IMR-90 (cell line): ENCODE measurements around the gene SRSF2. TPM values are rescaled to one million over a fixed set of nuclear protein-coding genes. Genes with fewer than 3 reads are reported as not detected.

Experiments
- ATAC-seq: fragments of 200-7000 bp; cut with Tn5 transposase; 2 replicates; pipeline ENCODE4 v1.9.1; 2020; ENCODE audit warnings: low read depth, mild to moderate bottlenecking, moderate library complexity
- BruUV-seq: library from RNA; stranded (reverse); fragments of 400-500 nt; replicated peaks from 2 replicates; lab custom pipeline; 2021; lab: Mats Ljungman, UMichigan
- CTCF ChIA-PET: fragments of 300-600 bp; formaldehyde crosslinking; extraction: SDS; loops from one replicate; lab custom pipeline; 2021; ENCODE audit warnings: antibody characterized with exemption; lab: Yijun Ruan, JAX
- POLR2A ChIA-PET: fragments of 300-600 bp; sonication (Branson Sonifier 250); formaldehyde crosslinking; loops from one replicate; lab custom pipeline; 2022; ENCODE audit warnings: antibody characterized with exemption; ENCODE audit not compliant: unreplicated experiment; lab: Charles Lee
- DNase-seq: peaks from one replicate; pipeline ENCODE4 v3.0.0; 2013
- H2AFZ ChIP-seq: replicated peaks from 2 replicates; pipeline ENCODE3; 2013; ENCODE audit warnings: low read length, mild to moderate bottlenecking; ENCODE audit not compliant: poor library complexity
- H2AK5ac ChIP-seq: 2 replicates; pipeline ENCODE4 v1.6.1; 2013; ENCODE audit warnings: low read depth, low read length, inconsistent platforms
- H2AK9ac ChIP-seq: replicated peaks from 2 replicates; pipeline ENCODE3; 2013; ENCODE audit warnings: mild to moderate bottlenecking, low read depth, low read length, moderate library complexity; ENCODE audit not compliant: poor library complexity
- H2BK120ac ChIP-seq: 2 replicates; pipeline ENCODE4 v1.6.1; 2013; ENCODE audit warnings: low read depth, low read length, inconsistent platforms
- H2BK15ac ChIP-seq: 3 replicates; pipeline ENCODE4 v1.6.1; 2013; ENCODE audit warnings: low read depth, low read length, inconsistent platforms
- H2BK20ac ChIP-seq: 2 replicates; pipeline ENCODE4 v1.6.1; 2013; ENCODE audit warnings: low read depth, mild to moderate bottlenecking, inconsistent platforms, low read length, moderate library complexity
- H2BK5ac ChIP-seq: 2 replicates; pipeline ENCODE4 v1.6.1; 2013; ENCODE audit warnings: mild to moderate bottlenecking, low read depth, low read length, inconsistent platforms; ENCODE audit not compliant: poor library complexity, severe bottlenecking
- H3K14ac ChIP-seq: replicated peaks from 2 replicates; pipeline ENCODE4 v1.6.1; 2013; ENCODE audit warnings: low read depth, low read length, inconsistent platforms
- H3K18ac ChIP-seq: 2 replicates; pipeline ENCODE4 v1.6.1; 2013; ENCODE audit warnings: low read depth, low read length, control low read depth
- H3K23ac ChIP-seq: 2 replicates; pipeline ENCODE4 v1.6.1; 2013; ENCODE audit warnings: low read depth, low read length, inconsistent platforms
- H3K27ac ChIP-seq: 2 replicates; pipeline ENCODE4 v1.5.1; 2013; ENCODE audit warnings: mild to moderate bottlenecking, control low read depth, low read length; ENCODE audit not compliant: insufficient read depth
- H3K27me3 ChIP-seq: 2 replicates; pipeline ENCODE4 v1.6.1; 2013; ENCODE audit warnings: low read length; ENCODE audit not compliant: control insufficient read depth, insufficient read depth
- H3K36me3 ChIP-seq: 2 replicates; pipeline ENCODE4 v1.6.1; 2013; ENCODE audit warnings: low read length, mixed read lengths; ENCODE audit not compliant: control insufficient read depth, insufficient read depth
- H3K4ac ChIP-seq: 2 replicates; pipeline ENCODE4 v1.6.1; 2013; ENCODE audit warnings: low read depth, low read length, inconsistent platforms
- H3K4me1 ChIP-seq: 2 replicates; pipeline ENCODE4 v1.6.1; 2013; ENCODE audit warnings: low read length, mixed read lengths; ENCODE audit not compliant: control insufficient read depth, insufficient read depth
- H3K4me2 ChIP-seq: 2 replicates; pipeline ENCODE4 v1.6.1; 2013; ENCODE audit warnings: low read depth, mild to moderate bottlenecking, control low read depth, low read length, moderate library complexity
- H3K4me3 ChIP-seq: 2 replicates; pipeline ENCODE4 v1.5.1; 2013; ENCODE audit warnings: low read depth, mild to moderate bottlenecking, control low read depth, low read length, moderate library complexity; ENCODE audit not compliant: insufficient read depth
- H3K56ac ChIP-seq: 2 replicates; pipeline ENCODE4 v1.6.1; 2013; ENCODE audit warnings: low read length, inconsistent platforms; ENCODE audit not compliant: insufficient read depth; ENCODE audit errors: extremely low read depth
- H3K79me1 ChIP-seq, 2 experiments: 2 replicates each; pipeline ENCODE4 v1.6.1; 2013; ENCODE audit warnings: low read length in 2 of 2, inconsistent platforms in 1 of 2, low read depth in 1 of 2
- H3K9ac ChIP-seq: 2 replicates; pipeline ENCODE4 v1.6.1; 2013; ENCODE audit warnings: low read depth, low read length, control low read depth
- H3K9me1 ChIP-seq: 2 replicates; pipeline ENCODE4 v1.6.1; 2013; ENCODE audit warnings: low read length, inconsistent platforms; ENCODE audit not compliant: insufficient read depth
- H3K9me3 ChIP-seq: 2 replicates; pipeline ENCODE4 v1.6.1; 2013; ENCODE audit warnings: low read length; ENCODE audit not compliant: control insufficient read depth, insufficient read depth
- H4K20me1 ChIP-seq: 2 replicates; pipeline ENCODE4 v1.6.1; 2013; ENCODE audit warnings: low read length, inconsistent platforms; ENCODE audit not compliant: insufficient read depth
- H4K5ac ChIP-seq: 2 replicates; pipeline ENCODE4 v1.6.1; 2013; ENCODE audit warnings: mild to moderate bottlenecking, low read depth, low read length, control low read depth
- H4K8ac ChIP-seq, 2 experiments: 2 replicates each; pipeline ENCODE4 v1.6.1; 2013; ENCODE audit warnings: low read depth in 2 of 2, low read length in 2 of 2, control low read depth in 1 of 2, inconsistent platforms in 1 of 2
- H4K91ac ChIP-seq: 2 replicates; pipeline ENCODE4 v1.6.1; 2013; ENCODE audit warnings: low read depth, low read length, inconsistent platforms; ENCODE audit not compliant: insufficient read depth
- BHLHE40 ChIP-seq: fragments of 150-350 bp; IDR thresholded peaks from 2 replicates; pipeline ENCODE4 v1.6.1; 2016; ENCODE audit warnings: mild to moderate bottlenecking, low read depth, low read length
- CEBPB ChIP-seq: IDR thresholded peaks from 2 replicates; pipeline ENCODE4 v1.6.1; 2012; ENCODE audit warnings: low read depth, low read length, improper control_type of control experiment
- CHD1 ChIP-seq: IDR thresholded peaks from 2 replicates; pipeline ENCODE4 v1.6.1; 2012; ENCODE audit warnings: low read depth, low read length, improper control_type of control experiment
- CTCF ChIP-seq: conservative IDR thresholded peaks from 2 replicates; pipeline ENCODE4 v1.5.1; 2012; ENCODE audit warnings: mild to moderate bottlenecking, low read depth, low read length, improper control_type of control experiment
- ELK1 ChIP-seq: fragments of 150-350 bp; IDR thresholded peaks from 2 replicates; pipeline ENCODE4 v1.6.1; 2016; ENCODE audit warnings: low read depth, mild to moderate bottlenecking, low read length, moderate library complexity, borderline replicate concordance
- FOS ChIP-seq: fragments of 150-350 bp; IDR thresholded peaks from 2 replicates; pipeline ENCODE4 v1.6.1; 2016; ENCODE audit warnings: low read depth, low read length
- MAFK ChIP-seq: IDR thresholded peaks from 2 replicates; pipeline ENCODE4 v1.6.1; 2012; ENCODE audit warnings: low read depth, low read length, improper control_type of control experiment
- MAZ ChIP-seq: IDR thresholded peaks from 2 replicates; pipeline ENCODE4 v1.6.1; 2012; ENCODE audit warnings: low read depth, mild to moderate bottlenecking, low read length, improper control_type of control experiment, moderate library complexity, borderline replicate concordance
- MXI1 ChIP-seq: IDR thresholded peaks from 2 replicates; pipeline ENCODE4 v1.6.1; 2012; ENCODE audit warnings: low read depth, mild to moderate bottlenecking, low read length, moderate library complexity, borderline replicate concordance
- NFE2L2 ChIP-seq: fragments of 150-350 bp; IDR thresholded peaks from 2 replicates; pipeline ENCODE4 v1.6.1; 2016; ENCODE audit warnings: low read depth, mild to moderate bottlenecking, low read length
- POLR2A ChIP-seq: IDR thresholded peaks from 2 replicates; pipeline ENCODE4 v1.6.1; 2012; ENCODE audit warnings: mild to moderate bottlenecking, low read depth, low read length
- RAD21 ChIP-seq: IDR thresholded peaks from 2 replicates; pipeline ENCODE4 v1.6.1; 2012; ENCODE audit warnings: low read length, improper control_type of control experiment
- RCOR1 ChIP-seq: IDR thresholded peaks from 2 replicates; pipeline ENCODE4 v1.6.1; 2012; ENCODE audit warnings: mild to moderate bottlenecking, low read length, improper control_type of control experiment; ENCODE audit not compliant: insufficient replicate concordance
- RFX5 ChIP-seq: IDR thresholded peaks from 2 replicates; pipeline ENCODE4 v1.8.0; 2012; ENCODE audit warnings: low read depth, mild to moderate bottlenecking, low read length, moderate library complexity
- SMC3 ChIP-seq: fragments of 150-350 bp; IDR thresholded peaks from 2 replicates; pipeline ENCODE4 v1.6.1; 2016; ENCODE audit warnings: low read depth, mild to moderate bottlenecking, antibody characterized with exemption, low read length, moderate library complexity
- USF2 ChIP-seq: fragments of 150-350 bp; IDR thresholded peaks from 2 replicates; pipeline ENCODE4 v1.6.1; 2017; ENCODE audit warnings: mild to moderate bottlenecking, antibody characterized with exemption, low read length, low read depth
- WGBS, 2 experiments: methylation state at CpG; one replicate each; pipeline versions ENCODE4 v1.1.5 to v1.1.7; 2013; ENCODE audit warnings: missing lambda C conversion rate in 2 of 2; ENCODE audit not compliant: insufficient read length in 1 of 2; ENCODE audit errors: extremely low coverage in 2 of 2; 5-methylcytosine and 5-hydroxymethylcytosine counted together
- dilution Hi-C: fragments of 300-500 bp; cut with HindIII; formaldehyde crosslinking; loops from one replicate; pipeline ENCODE4 v1.14.3; 2018; ENCODE audit warnings: low sequenced_read_pairs; ENCODE audit not compliant: unreplicated experiment
- in situ Hi-C: fragments of 300-500 bp; cut with MboI; formaldehyde crosslinking; loops from 3 replicates; pipeline ENCODE4 v1.14.3; 2019; ENCODE audit warnings: low sequenced_read_pairs, inconsistent platforms, mixed read lengths
- intact Hi-C: fragments of 100-400 bp; cut with micrococcal nuclease; formaldehyde crosslinking; loops from 2 replicates; pipeline ENCODE4 v1.10.0; 2022
- polyA plus RNA-seq, 3 experiments: library from polyadenylated mRNA; depleted of rRNA; stranded (reverse); fragments of >200 nt; gene quantifications; 2 replicates each; pipeline ENCODE4 v1.2.3, GENCODE V29; 2012; ENCODE audit warnings: low replicate concordance in 1 of 3
- total RNA-seq: library from RNA; depleted of rRNA; stranded (reverse); fragments of >200 nt; gene quantifications from 2 replicates; pipeline ENCODE4 v1.2.3, GENCODE V29; 2012

Gene SRSF2
- total and polyA plus RNA-seq, 2 of the 4 experiments (the other 2 are of a cell fraction): 98.0 to 296 TPM

DNA sequence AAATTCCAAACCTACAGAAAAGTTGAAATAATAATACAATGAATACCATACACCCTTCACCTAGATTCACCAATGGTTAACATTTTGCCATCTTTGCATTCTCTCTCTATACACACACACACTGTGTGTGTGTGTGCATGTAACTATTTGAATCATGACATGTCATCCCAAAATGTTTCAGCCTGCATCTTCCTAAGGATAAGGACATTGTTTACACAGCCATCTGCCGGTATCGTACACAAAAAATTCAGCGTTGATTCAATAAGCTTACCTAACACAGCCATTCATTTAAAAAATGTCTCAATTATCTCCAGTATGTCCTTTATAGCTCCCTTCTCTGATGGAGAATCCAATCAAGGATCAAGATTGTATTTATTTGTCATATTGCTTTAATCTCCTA is 30.3 kb downstream of the SRSF2 start:
- WGBS, 2 experiments: no CpG with 5 or more reads among the region's 3 CpGs

More for the DNA sequence above, 30.3 kb downstream of the SRSF2 start:
- no peak overlapping the region for H4K91ac ChIP-seq
- no peak overlapping the region for H3K14ac ChIP-seq
- H3K23ac ChIP-seq: peak overlapping the region; percentile 45; the same call in 1 of the 2 replicates
- H2BK20ac ChIP-seq: no peak overlapping the region
- intact Hi-C loops (no loop called here), in situ Hi-C loops (no loop called here), dilution Hi-C loops (no loop called here)
- H3K4ac ChIP-seq: no peak overlapping the region
- no TSS peak for BruUV-seq
- DNase-seq: no peak
- peak overlapping the region; percentile 9 for H2BK5ac ChIP-seq
- H3K4me2 ChIP-seq: peak overlapping the region; percentile 42; the same call in 1 of the 2 replicates
- no peaks in the 10 kb centered on the region for H3K27me3 ChIP-seq
- H4K8ac ChIP-seq: no peak overlapping the region
- no peak overlapping the region for H2BK15ac ChIP-seq
- no peak overlapping the region for H2AFZ ChIP-seq
- no peak overlapping the region for H3K4me3 ChIP-seq
- peaks cover 27% of the 10 kb centered on the region for H3K9me1 ChIP-seq
- ChIA-PET CTCF (no interaction called here), POLR2A (no interaction called here)
- H3K56ac ChIP-seq: no peak overlapping the region
- H2AK9ac ChIP-seq: no peak overlapping the region
- no peak overlapping the region for H3K27ac ChIP-seq
- H3K9me3 ChIP-seq: no peaks in the 10 kb centered on the region
- no peak overlapping the region for H2BK120ac ChIP-seq
- H3K36me3 ChIP-seq: peaks cover 7% of the 10 kb centered on the region
- H2AK5ac ChIP-seq: no peak overlapping the region
- no peak overlapping the region for H3K18ac ChIP-seq
- TF ChIP-seq POLR2A: no peak
- no peak for TF ChIP-seq ELK1
- TF ChIP-seq NFE2L2: no peak
- no peak for TF ChIP-seq BHLHE40
- TF ChIP-seq MXI1: no peak
- TF ChIP-seq MAFK: no peak
- TF ChIP-seq MAZ: no peak
- no peak for TF ChIP-seq SMC3
- TF ChIP-seq CEBPB: no peak
- TF ChIP-seq FOS: no peak
- no peak for TF ChIP-seq RAD21
- no peak for TF ChIP-seq USF2
- no peak for TF ChIP-seq RFX5
- TF ChIP-seq CTCF: no peak
- TF ChIP-seq CHD1: no peak
- no peak for TF ChIP-seq RCOR1
- H3K9ac ChIP-seq: no peak overlapping the region
- H3K4me1 ChIP-seq: peaks cover 31% of the 10 kb centered on the region
- no peak overlapping the region for H4K5ac ChIP-seq
- ATAC-seq: no peak
- peaks cover 80% of the 10 kb centered on the region for H4K20me1 ChIP-seq
- peaks cover 7 to 82% of the 10 kb centered on the region in 2 experiments; a peak in 3 of 4 replicates for H3K79me1 ChIP-seq
